Fibroblast of skin of right biceps (primary cell): Measurements from ENCODE around the gene SLU7.
"Not testable (repeated sequence)": the region's sequence is repeated elsewhere in the genome, so short reads cannot be mapped to it uniquely, and the experiment has no call there.

ENCODE experiments used
- DNase-seq: peaks from one replicate; pipeline ENCODE4 v3.0.0-alpha.2; 2013

SLU7 gene

DNA sequence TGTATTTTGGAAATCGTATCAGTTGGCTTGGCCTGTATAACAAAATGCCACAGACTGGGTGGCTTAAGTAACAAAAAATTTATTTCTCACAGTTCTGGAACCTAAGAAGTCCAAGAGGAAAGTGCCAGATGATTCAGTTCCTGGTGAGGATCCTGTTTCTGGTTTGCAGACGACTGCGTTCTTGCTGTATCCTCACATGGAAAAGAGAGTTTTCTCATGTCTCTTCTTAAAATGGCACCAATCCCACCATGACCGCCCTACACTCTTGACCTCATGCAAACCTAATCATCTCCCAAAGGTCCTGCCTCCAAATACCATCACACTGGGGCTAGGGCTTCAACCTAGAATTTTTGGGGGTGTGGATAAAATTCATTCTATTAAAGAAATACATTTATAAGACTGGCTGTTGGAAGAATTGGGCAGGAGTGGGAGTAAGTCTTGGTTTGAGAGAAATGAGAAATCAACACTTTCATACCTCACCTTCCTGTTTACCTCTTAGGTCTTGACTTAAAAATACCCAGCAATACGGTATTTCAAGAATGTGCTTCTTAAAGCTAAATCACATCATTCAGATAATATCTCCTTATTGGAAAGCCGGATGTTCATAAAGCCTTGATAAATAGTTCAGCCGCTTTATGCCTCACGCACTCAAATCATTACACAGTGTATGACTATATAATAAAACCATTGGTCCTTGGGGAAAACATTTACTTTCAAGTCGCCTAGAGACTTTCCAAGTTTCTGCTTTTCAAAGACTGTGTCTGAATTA is 31.5 kb upstream of the SLU7 start:
- peak; percentile 7 for DNase-seq

DNA sequence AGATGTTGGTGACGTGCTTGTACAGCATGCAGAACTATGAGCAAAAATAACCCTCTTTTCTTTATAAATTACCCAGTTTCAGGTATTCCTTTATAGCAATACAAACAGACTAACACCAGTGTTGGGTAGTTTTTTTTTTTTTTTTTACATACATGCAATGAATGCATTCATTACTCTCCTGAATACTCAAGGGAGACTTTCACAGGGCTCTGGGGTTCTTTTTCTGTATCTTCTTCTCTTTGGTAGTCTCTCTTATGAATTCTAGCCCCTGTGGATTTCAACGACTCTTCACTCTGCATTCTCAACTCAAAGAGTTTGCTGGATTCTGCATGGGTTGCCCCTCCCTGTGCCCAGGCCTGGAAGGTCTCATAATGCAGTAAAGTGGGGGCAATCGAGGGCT is 30.6 kb upstream of the SLU7 start:
- DNase-seq = no peak

DNA sequence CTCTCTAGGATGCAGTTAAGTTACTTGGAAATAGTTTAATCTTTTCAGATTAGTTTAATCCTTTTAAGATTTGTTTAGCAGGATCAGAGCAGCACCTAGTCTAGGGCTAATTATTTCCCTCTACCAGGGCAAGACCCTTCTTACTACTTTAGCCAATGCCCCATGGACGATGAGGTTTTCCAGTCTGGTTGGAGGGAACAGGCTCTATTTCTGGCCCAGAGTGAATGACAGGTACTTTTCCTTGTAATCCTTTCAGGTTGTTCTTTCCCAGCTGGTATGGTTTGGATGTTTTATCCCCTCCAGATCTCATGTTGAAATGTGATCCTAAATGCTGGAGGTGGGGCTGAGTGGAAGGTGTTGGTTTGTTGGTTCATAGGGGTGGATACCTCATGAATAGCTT is 30.0 kb upstream of the SLU7 start:
- no peak for DNase-seq

DNA sequence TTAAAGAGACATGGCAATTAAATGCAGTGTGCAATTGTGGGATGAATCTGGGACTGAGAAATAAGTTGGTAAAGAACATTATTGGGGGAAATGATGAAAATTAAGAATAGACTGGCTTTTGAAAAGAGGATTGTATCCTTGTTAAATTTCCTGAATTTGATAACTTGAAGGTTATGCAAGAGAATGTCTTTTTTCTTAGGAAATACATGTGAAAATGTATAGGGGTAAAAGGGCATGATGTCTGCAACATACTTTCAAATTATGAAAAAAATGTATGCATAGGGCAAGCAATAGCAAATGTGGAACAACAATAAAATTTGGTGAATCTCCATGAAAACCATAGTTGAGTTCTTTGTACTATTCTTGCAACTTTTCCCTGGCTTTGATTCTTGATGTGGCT is 26.9 kb upstream of the SLU7 start:
- no peak for DNase-seq

DNA sequence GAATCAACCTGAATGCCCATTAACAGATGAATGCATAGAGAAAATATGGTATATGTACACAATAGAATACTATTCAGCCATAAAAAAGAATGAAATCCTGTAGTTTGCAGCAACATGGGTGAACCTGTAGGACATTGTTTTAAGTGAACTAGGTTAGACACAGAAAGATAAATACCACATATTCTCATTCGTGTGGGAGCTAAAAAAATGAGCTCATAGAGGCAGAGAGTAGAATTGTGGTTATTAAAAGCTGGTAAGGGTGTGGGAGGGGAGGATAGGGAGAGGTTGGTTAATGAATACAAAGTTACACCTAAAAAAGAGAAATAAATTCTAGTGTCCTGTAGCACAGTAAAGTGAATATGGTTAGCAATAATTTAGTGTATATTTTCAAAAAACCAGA is 26.3 kb upstream of the SLU7 start:
- no peak for DNase-seq

DNA sequence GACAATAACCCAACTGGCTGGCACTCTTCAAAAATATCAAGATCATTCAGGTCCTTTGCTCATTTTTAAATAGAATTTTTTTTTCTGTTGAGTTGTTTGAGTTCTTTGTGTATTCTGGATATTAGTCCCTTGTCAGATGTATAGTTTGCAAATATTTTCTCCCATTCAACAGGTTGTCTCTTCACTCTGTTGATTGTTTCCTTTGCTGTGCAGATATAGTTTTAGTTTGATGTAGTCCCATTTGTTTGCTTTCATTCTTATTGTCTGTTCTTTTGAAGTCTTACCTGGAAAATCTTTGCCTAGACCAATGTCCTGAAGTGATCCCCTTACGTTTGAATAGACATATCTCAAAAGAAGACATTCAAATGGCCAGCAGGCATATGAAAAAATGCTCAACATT is 25.5 kb upstream of the SLU7 start:
- no peak for DNase-seq

DNA sequence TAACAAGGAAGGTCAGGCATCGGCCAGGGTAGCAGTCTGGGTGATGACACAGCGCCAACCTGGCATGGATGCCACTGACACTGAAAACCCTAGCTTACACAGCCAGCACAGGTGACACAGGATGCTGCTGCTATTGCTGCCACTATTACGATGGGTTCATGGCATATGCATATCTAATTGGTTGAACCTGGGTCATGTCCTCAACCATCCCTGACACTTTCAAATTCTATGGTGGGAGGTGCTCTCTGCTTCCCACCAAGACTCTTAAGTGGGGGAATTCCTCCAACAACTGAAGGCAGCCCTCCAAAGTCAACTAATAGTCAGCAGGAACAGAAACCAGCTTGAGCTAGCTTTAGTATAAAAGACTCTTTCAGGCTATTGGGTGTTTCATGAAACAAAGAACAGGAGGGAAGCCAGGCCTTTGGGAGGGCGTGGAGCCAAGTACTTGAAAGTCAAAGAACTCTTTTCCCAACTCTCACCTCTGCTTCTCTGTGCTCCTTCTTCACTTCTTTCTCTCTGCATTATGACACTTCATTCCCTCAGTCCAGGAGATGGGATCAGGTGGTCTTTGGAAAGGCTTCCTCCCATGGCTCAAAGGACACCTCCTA is 24.0 kb upstream of the SLU7 start:
- DNase-seq = no peak

DNA sequence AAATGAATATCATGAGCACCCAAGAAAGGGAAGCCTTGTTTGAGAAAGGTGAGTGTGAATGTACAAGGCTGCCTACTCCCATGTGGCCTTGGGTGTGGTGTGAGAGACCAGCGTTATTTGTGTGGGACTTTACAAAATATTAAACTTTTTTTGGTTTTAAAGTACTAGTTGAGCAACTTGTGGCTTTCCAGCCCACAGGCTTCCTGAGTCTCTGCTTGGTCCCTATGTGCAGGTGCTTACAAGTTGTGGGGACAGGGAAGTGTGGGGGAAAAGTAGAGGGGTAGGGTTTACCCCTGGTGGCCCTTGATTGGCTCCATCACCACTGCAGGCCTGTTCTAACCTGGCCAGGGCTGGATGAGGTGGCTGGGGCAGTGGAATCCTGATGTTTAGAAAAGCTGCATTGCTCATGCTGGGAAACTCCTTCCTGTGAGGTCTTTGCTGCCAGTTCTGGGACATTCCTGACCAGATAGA is 22.5 kb upstream of the SLU7 start:
- no peak for DNase-seq

DNA sequence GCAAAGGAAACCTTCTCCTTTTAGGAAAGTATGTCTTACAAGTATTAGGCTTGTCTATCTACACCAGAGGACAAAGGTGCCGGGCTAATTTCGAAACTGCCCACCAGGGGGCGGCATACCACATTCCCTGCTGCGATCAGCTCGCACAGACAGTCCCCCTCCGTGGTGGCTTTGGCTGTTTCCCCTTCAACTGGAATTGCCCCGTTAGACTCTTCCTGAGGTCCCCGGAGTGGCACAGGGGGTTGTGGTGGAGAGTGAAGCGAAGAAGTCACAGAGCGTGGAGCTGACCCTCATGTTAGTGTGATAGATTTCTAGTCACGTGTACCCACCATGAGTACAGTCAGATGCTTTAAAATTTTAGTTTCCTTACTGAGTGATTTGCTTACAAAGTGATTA is 20.3 kb upstream of the SLU7 start:
- DNase-seq = peak; percentile 68

DNA sequence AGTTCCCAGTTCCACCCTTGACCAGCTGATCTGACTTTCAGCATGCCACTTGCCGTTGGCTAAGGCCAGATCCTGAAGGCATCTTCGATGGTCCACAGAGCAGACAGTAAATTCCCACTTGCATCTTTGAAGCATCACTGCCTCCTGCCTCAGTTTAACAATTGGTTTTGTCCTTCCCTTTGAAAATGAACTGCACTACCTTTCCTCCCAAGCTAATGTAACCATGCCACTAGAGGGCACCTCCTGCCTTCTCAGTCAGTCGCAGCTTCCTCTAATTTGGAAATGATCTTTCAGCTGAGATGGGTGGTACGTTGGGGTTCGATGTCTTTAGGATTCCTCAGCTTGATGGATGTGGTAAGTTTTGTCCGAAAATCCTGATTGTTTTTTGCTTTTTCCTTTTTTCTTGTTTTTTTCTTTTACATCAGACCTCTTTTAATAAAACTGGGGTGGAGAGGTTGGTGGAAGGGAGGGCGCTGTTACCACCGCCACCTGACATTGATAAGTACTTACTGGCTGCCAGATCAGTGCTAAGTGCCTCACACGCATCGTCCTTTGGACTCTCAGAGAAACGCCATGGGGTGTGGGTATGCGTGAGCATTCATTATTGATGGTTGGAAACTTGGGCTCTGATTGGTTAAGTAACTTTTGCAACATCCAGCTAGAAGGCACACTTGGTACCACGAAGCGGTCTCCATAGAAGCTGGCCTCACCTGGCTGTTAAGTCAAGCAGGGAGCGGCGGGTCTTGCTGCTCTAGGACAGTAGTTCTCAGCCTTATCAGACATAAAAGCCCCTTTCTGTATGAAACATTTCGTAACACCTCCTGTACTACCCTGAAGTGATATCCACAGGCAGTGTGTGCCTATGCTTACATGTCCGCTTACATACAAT is 19.7 kb upstream of the SLU7 start:
- peak; percentile 51 for DNase-seq

DNA sequence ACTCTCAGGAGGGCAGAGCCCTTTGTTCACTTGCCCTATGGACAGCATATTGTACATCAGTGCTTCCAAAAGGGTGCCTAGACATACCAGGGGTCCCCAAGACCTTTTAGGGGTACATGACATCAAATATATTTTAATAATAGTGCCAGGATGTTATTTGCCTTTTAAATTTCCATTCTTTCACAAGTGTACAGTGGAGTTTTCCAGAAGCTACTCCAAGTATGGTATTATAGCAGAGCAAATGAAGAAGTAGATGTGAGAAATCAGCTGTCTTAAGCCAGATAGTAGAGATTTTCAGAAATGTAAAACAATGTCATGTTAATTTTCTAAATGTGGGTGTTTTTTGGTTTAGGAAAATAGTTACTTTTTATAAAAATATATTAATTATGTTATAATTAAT is 18.4 kb upstream of the SLU7 start:
- no peak for DNase-seq

DNA sequence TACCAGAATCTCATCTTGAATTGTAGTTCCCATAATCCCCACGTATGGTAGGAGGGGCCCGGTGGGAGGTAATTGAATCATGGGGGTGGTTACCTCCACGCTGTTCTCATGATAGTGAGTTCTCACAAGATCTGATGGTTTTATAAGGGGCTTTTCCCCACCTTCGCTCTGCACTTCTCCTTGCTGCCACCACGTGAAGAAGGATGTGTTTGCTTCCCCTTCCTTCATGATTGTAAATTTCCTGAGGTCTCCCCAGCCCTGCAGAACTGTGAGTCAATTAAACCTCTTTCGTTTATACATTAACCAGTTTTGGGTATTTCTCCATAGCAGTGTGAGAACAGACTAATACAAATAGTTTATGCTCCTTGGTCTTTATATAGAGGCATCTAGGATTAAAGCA is 17.8 kb upstream of the SLU7 start:
- not testable (repeated sequence) for DNase-seq

DNA sequence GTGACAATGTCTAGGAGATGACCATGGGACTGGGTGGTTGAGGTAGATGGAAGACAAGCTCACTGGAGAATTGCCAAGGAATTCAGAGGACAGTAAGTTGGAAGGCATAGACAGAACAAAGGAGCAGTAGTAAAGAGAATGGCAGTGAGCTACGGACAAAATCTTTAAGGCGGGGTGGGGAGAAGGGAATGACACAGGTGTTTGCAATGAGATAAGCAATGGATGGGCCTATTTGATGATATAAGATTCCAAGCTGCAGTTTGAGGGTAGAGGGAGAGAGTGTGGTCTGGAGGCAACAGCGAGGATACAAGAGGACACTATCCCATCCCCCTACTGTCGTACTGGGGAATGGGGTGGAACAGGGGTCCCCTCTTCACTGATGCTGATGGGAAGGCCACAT is 17.1 kb upstream of the SLU7 start:
- DNase-seq = no peak

DNA sequence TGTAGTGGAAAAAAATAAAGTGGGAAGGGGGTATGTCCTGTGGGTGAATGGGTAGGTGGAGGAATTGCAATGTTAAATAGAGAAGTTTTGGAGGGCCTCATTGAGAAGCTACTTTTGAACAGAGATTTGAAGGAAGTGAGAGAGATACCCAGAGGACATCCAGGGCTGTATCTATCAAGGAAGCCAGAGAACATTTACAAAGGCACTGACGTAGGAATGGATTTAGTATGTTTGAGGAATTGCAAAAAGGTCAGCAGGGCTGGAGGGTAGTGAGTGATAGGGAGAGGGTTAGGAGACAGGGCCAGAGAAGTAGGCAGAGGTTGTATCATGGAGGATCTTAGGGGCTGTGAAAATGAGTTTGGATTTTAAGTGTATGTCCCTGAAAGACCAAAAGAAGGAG is 16.7 kb upstream of the SLU7 start:
- no peak for DNase-seq

DNA sequence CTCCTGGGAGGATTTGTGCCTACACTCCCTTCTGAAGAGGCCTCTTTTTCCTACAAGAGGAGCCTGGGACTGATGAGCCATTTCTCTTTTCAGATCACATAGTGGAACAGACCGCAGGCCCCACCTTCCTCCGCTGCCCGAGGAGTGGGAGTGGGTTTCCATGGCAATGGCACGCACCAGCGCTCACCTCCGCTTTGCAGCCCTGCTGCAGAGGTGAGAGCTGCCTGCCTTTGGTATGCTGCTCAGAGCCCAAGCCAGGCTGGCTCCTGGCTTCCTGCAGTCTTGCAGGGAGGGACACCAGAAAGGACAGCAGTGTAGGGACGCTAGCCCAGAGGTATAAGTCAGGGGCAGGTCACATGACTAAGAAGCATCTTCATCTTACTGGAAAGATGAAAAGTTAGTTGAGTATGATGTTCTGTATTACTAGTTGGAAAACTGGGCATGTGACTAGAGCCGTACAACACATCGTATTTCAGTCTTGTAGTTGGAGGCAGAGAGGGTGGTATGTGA is 15.2 kb upstream of the SLU7 start:
- DNase-seq = peak; percentile 17

DNA sequence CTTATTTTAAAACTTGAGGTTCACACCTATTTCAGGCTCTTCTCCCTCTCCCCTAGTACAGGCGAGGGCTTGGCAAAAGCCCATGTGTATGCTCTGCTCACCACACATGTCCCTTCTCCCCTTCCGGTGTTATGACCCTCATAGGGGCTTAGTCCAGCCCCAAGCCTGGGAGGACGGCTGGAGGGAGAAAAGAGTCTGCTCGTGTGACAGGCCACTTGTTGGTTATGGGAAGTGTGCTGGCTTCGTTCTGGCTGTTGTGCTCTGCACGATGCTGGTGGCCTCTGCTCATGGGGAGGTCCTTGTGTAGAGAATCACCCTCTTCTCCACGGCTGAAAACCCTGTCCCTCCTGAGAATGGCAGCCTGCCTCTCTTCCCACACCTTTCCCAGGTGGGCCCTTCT is 13.9 kb upstream of the SLU7 start:
- DNase-seq = no peak

DNA sequence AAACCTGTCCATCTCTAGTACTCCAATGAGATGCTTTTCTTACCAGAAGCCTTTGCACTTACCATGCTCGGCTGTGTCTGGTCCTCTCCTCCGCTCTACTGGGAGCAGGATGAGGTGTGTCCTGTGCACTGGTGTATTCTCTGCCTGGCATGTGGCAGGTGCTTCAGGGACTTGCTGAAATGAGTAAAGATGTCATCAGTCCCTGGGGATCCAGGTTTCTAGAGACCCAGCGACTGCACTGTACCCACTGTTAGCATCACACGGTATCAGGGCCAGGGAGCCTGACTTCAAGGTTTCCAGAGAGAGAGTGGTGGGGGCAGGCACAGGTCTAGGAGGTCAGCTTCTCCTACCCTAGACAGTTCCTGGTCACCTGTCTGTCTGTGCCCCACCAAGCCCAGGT is 13.3 kb upstream of the SLU7 start:
- no peak for DNase-seq

DNA sequence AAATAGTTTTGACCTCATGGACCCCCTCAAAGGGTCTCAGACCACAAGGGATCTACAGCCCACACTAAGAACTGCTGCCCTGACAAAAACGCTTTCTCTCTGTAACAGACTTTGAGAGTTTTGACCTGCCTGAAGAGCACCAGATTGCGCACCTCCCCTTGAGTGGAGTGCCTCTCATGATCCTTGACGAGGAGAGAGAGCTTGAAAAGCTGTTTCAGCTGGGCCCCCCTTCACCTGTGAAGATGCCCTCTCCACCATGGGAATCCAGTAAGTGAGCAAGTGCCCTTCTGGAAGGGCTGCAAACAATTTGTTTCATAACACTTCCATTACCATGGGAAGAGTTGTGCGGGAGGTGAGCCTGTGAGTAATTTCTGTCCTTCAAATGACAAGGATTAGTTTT is 8.7 kb upstream of the SLU7 start:
- no peak for DNase-seq

DNA sequence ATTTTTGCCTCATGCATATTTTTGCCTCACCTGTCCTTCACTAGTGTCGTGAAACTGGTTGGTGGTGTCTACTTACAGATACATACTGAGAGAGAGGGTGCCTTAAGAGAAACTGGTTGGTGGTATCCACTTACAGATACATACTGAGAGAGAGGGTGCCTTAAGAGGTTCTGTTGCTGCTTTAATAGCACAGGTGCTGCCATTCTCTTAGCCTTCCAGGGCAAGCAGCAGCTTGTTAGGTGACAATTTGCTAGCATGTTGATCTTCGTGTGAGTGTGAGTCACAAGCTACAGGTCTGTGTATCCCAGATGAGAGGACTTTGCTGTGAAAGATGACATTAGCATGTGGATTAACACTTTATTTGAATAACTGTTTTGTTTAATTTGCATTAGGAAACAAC is 4.2 kb upstream of the SLU7 start:
- no peak for DNase-seq

DNA sequence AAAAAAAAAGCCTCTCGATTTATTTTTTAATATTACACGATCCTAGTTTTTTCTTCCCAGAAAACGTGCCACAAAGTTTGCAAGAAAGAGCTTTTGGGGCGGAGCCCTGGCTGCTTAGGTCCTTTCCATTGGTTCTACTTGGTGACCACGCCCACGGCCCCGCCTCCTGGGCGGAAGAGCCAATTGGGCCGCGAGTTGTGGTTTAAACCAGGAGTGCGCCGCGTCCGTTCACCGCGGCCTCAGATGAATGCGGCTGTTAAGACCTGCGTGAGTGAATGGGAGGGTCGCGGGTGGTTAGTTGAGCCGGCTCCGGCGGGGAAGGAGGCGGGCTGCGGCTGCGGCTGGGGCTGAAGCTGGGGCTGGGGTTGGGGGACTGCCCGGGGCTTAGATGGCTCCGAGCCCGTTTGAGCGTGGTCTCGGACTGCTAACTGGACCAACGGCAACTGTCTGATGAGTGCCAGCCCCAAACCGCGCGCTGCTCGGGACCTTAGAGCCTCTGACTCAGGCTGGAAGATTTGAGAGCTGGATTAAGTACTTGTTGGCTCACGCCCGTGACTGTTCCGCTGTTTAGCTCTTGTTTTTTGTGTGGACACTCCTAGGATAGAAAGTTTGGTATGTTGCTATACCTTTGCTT is 2.9 kb upstream of the SLU7 start, which contains the start of gene PTTG1:
PTTG1 (plus strand) TSS at position 231 of the 634 bp plus-strand sequence. CDS start 458 bp downstream, outside the sequence.
- DNase-seq = peak; percentile 97

DNA sequence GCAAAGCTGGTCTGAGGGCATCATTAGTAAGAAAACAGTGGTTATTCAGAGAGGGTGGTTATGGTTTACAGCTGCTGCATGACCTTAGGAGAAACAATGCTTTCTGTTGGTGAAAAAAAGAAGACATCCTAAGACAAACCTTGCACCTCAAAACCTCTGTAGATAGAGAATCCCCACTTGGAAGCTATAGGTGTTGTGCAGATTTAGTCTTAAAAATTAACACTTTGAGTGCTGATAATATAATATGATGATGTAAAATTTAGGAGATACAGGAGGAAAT is 1.4 kb upstream of the SLU7 start:
- DNase-seq = no peak

DNA sequence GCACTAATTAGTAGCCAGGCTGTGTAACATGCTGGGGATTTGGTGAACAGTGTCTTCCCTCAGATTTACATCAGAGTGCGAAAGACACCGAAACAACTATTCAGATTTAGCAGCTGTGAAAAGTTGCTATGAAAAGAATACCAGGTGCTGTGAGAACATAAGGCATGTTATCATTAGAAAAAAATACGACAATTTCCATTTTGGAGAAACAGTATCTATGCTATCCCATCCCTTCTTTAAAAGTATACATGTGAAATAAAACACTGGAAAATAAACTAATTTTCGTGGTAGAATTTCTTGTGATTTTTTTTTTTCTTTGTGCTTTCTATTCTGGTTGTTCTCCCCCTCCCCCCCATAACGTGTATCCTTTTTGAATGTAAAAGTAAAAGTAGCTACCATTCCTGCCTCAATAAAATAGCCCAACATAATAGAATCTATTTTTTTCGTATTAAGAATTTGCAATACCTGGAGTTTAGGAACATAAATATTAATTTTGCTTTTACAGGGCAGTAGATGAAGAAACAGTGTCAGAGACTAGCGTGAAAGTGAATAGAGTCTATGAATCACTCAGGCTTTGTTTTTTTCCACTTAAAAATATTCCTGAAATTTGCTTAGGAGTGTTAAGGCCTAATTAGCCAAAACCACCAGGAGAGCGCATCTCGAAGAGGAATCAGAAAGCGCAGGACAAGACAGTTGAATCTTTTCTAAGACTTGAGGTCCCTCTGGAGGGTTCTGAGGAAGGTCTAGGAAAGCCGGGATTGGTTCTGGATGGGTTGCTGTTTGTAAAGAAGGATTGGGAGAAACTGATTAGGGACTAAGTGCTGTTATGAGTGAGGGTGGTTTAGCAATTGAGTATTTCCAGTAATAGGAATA is 813 bp upstream of the SLU7 start:
- no peak for DNase-seq
